Sigmoid colon (tissue), 7 donors: Measurements from ENCODE around the gene MTAP. TPM values are rescaled to one million over a fixed set of nuclear protein-coding genes. Genes with fewer than 3 reads are reported as not detected.

Source experiments
- DNase-seq: peaks from one replicate; pipeline ENCODE4 v3.0.0-alpha.2; 2019
- H3K27ac ChIP-seq, 4 donors: fragments of 200-600 bp; sonication (generic); one replicate each; pipeline ENCODE4 v1.5.1; 2016 to 2019; ENCODE audit warnings: mild to moderate bottlenecking in 1 of 4
- H3K27me3 ChIP-seq, 3 donors: fragments of 200-600 bp; sonication (generic); one replicate each; pipeline ENCODE4 v1.5.1; 2019; ENCODE audit warnings: mild to moderate bottlenecking in 1 of 3
- H3K36me3 ChIP-seq, 4 donors: fragments of 200-600 bp; sonication (generic); one replicate each; pipeline ENCODE4 v1.5.1; 2016 to 2019
- H3K4me1 ChIP-seq, 4 donors: fragments of 200-600 bp; sonication (generic); one replicate each; pipeline ENCODE4 v1.5.1; 2017 to 2019
- H3K4me3 ChIP-seq, 4 donors: fragments of 200-600 bp; sonication (generic); one replicate each; pipeline ENCODE4 v1.5.1; 2017 to 2019; ENCODE audit warnings: mild to moderate bottlenecking in 2 of 4, moderate library complexity in 1 of 4
- H3K9me3 ChIP-seq, 4 donors: fragments of 200-600 bp in 3 of 4; sonication (generic) in 3 of 4; one replicate each; pipeline versions ENCODE4 v1.5.1 to v1.6.1; 2013 to 2019
- EP300 ChIP-seq, 4 donors: sonication (generic); formaldehyde crosslinking; IDR thresholded peaks; one replicate each; pipeline ENCODE4 v1.6.1; 2017; ENCODE audit warnings: antibody characterized with exemption in 4 of 4
- POLR2A ChIP-seq, 2 donors: fragments of 450-650 bp; IDR thresholded peaks; one replicate each; pipeline ENCODE4 v1.6.1; 2016; ENCODE audit warnings: antibody characterized with exemption in 2 of 2, mild to moderate bottlenecking in 2 of 2, moderate library complexity in 2 of 2
- POLR2AphosphoS5 ChIP-seq, 4 donors: sonication (generic); formaldehyde crosslinking; IDR thresholded peaks; one replicate each; pipeline ENCODE4 v1.6.1; 2017; ENCODE audit warnings: antibody characterized with exemption in 4 of 4
- WGBS, 2 donors: extraction: QIAGEN DNeasy Blood & Tissue Kit; methylation state at CpG; one replicate each; pipeline ENCODE4 v1.1.7; 2013; 5-methylcytosine and 5-hydroxymethylcytosine counted together
- intact Hi-C: fragments of 100-400 bp; cut with DNase I; formaldehyde crosslinking; loops from one replicate; pipeline ENCODE4 v1.15.1; 2023
- polyA plus RNA-seq, 3 donors: library from polyadenylated mRNA; stranded (reverse); fragments of 200-250 nt; gene quantifications; one replicate each; pipeline ENCODE4 v1.2.3, GENCODE V29; 2013
- total RNA-seq, 4 donors: library from RNA; depleted of rRNA; stranded (reverse); fragments of >200 nt; gene quantifications; one replicate each; pipeline ENCODE4 v1.1.0, GENCODE V29; 2016
- TF ChIP-seq, protein P1 (sequence below), 4 experiments: fragments of 450-650 bp in 3 of 4; fragments of 200-600 bp in 1 of 4; IDR thresholded peaks; one replicate each; pipeline ENCODE4 v1.5.1; 2016 to 2019; ENCODE audit warnings: antibody characterized with exemption in 4 of 4, mild to moderate bottlenecking in 3 of 4, moderate library complexity in 2 of 4
- donor health status: healthy with polysubstance abuse.
- donor health status: Bipolar disorder and iron deficiency.
- donor health status: healthy.

Gene MTAP
- total and polyA plus RNA-seq, 7 donors: 7.6 to 28.5 (median 19.9) TPM

- Histone ChIP-seq H3K27me3 (peaks cover 23 to 100% (median 75%) of the 10 kb centered on the region in 3 donors), H3K27ac (no peak overlapping the region), H3K4me3 (no peak overlapping the region), H3K4me1 (no peaks in the 10 kb centered on the region), H3K9me3 (peaks cover 0 to 4% (median 0%) of the 10 kb centered on the region in 4 donors), H3K36me3 (no peaks in the 10 kb centered on the region)
- intact Hi-C loops: no loop called here
- no peak for TF ChIP-seq EP300 (IDR thresholded peaks at IDR 0.05)
- TF ChIP-seq POLR2A (IDR thresholded peaks at IDR 0.05): no peak
- no peak for TF ChIP-seq POLR2AphosphoS5 (IDR thresholded peaks at IDR 0.05)
- TF ChIP-seq, protein P1, sequence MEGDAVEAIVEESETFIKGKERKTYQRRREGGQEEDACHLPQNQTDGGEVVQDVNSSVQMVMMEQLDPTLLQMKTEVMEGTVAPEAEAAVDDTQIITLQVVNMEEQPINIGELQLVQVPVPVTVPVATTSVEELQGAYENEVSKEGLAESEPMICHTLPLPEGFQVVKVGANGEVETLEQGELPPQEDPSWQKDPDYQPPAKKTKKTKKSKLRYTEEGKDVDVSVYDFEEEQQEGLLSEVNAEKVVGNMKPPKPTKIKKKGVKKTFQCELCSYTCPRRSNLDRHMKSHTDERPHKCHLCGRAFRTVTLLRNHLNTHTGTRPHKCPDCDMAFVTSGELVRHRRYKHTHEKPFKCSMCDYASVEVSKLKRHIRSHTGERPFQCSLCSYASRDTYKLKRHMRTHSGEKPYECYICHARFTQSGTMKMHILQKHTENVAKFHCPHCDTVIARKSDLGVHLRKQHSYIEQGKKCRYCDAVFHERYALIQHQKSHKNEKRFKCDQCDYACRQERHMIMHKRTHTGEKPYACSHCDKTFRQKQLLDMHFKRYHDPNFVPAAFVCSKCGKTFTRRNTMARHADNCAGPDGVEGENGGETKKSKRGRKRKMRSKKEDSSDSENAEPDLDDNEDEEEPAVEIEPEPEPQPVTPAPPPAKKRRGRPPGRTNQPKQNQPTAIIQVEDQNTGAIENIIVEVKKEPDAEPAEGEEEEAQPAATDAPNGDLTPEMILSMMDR (IDR thresholded peaks at IDR 0.05): no peak
- no peak for DNase-seq
- 65 to 70% methylated on average over 5 of the region's 5 CpGs for WGBS, 2 donors
Measured at GRCh38 chr9:21985964-21986667, 183.7 kb downstream of the MTAP start.

Other genes with a start within 250 kb of the MTAP start
- gene CDKN2A, start 191.8 kb downstream of the MTAP start, total RNA-seq: 1 to 10 TPM; 1.4 to 6.1 (median 3.5) TPM
- gene CDKN2A, start 191.8 kb downstream of the MTAP start, polyA plus RNA-seq: 1 to 10 TPM; 1.7 to 2.5 (median 2.4) TPM
- 1 to 10 TPM in 2 of 4 donors, under 1 TPM in 2; 0.49 to 2.0 (median 1.0) TPM for gene CDKN2B-AS1, start 192.2 kb downstream of the MTAP start, total RNA-seq
- 100 to 1,000 TPM in 2 of 3 donors, 10 to 100 TPM in 1; 31.1 to 264 (median 250) TPM for gene CDKN2B-AS1, start 192.2 kb downstream of the MTAP start, polyA plus RNA-seq
- 1 to 10 TPM; 3.0 to 6.1 (median 4.5) TPM for gene CDKN2B, start 206.7 kb downstream of the MTAP start, total RNA-seq
- gene CDKN2B, start 206.7 kb downstream of the MTAP start, polyA plus RNA-seq: 100 to 1,000 TPM in 1 of 3 donors, 10 to 100 TPM in 2; 33.7 to 124 (median 84.1) TPM